Measurements from ENCODE around the gene GPBP1.
"Not testable (repeated sequence)": the region's sequence is repeated elsewhere in the genome, so short reads cannot be mapped to it uniquely, and the experiment has no call there.

GPBP1 gene

DNA sequence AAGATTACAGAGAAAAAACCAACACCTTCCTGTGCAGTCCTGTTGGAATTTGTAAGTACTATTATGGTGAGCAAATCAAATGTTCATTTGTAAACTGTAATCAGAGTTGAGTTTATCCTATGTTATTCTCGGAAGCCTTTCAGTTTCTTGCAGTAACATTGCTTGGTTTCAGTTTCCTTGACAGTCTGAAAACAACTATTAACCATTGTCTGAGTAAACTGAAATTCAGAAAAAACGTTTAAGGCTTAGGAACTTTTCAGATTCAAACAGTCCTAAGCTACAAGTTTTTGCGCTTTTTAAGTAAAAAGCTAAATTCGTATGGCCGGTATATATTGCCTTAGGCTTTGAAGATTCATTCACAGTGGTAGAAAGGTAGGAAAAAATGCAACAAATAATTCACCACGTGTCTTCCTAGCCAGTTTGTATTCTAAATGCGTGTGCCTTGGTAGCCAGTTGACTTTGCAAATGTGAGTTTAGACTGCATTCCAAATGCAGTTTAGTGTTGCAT is 2.5 kb downstream of the GPBP1 start:
- no peak for DNase-seq (ENCODE audit: low read depth in 1 of 2, low spot score in 1 of 2)

DNA sequence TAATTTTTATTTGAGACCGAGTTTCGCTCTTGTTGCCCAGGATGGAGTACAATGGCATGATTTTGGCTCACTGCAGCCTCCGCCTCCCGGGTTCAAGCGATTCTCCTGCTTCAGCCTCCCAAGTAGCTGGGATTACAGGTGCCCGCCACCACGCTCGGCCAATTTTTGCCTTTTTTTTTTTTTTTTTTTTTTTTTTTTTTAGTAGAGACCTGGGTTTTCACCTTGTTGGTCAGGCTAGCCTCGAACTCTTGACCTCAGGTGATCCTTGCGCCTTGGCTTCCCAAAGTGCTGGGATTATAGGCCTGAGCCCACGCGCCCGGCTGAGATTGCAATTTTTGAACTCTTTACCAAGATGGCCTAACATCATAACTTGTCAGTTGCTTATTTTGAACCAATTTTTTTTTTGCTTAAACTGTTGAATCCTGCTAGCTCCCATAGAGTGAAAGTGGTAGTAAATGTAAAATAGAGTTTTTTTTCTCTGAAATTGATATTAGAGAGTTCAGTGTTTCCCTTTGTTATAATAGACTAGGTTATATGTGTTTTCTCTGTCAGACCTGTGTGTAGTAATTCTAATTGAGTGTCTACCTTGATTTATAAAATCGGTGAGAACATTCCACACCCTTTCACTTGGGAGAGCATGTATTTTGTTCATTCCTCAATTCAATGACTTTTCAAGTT is 3.8 kb downstream of the GPBP1 start:
- DNase-seq (ENCODE audit: low read depth in 1 of 2, low spot score in 1 of 2) = no peak

DNA sequence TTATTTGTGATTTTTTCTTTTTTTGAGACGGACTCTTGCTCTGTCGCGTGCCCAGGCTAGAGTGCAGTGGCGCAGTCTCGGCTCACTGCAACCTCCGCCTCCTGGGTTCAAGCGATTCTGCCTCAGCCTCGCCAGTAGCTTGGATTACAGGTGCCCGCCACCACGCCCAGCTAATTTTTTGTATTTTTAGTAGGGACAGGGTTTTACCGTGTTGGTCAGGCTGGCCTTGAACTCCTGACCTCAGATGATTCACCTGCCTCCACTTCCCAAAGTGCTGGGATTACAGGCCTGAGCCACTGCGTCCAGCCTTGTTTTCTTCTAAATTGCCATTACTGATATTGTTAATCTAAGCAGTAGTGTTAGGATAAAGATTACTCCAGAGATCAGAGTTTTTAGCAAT is 4.4 kb downstream of the GPBP1 start:
- not testable (repeated sequence) for DNase-seq (ENCODE audit: low read depth in 1 of 2, low spot score in 1 of 2)

DNA sequence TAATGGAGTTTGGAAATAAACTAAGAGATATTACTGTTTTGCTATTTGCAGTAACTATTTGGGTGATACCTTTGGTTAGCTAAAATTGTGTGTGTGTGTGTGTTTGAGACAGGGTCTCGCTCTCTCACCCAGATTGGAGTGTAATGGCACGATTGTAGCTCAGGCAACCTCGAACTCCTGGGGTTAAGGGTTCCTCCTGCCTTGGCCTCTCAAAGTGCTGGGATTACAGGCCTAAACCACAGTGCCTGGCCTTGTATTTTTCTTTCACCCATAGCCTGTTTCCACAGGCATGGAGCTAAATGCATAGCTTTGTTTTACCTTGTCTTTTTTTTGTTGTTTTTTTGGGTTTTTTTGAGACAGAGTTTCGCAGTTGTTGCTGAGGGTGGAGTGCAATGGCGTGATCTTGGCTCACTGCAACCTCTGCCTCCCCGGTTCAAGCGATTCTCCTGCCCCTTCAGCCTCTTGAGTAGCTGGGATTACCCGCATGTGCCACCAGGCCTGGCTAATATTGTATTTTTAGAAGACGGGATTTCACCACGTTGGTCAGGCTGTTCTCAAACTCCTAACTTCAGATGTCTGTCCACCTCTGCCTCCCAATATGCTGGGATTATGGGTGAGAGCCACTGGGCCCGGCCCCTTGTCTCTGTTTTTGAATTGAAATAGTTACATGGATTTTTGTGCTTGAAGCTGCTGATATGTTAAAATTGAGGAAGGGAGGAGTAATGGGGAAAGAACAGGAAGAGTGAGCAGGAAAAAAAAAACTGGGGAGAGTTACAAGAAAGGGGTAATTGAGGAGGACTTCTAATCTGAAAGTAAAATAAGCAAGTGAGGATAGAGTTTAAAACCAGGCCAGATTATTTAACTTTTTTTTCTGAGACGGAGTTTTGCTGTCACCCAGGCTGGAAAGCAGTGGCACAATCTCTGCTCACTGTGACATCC is 5.7 kb downstream of the GPBP1 start:
- DNase-seq (ENCODE audit: low read depth in 1 of 2, low spot score in 1 of 2) = no peak

DNA sequence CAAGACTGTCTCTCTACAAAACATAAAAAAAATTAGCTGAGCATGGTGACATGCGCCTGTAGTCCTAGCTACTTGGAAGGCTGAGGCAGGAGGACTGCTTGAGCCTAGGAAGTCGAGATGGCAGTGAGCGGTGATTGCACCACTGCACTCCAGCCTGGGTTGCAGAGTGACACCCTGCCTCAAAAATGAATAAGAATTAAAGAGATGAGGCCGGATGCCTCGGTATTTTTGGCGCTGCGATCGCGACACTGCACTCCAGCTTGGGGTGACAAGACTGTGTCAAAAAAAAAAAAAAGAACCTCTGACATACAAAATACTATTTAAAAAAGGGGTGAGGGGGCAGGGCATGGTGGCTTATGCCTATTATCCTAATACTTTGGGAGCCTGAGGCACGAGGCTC is 7.3 kb downstream of the GPBP1 start:
- no peak for DNase-seq (ENCODE audit: low read depth in 1 of 2, low spot score in 1 of 2)

DNA sequence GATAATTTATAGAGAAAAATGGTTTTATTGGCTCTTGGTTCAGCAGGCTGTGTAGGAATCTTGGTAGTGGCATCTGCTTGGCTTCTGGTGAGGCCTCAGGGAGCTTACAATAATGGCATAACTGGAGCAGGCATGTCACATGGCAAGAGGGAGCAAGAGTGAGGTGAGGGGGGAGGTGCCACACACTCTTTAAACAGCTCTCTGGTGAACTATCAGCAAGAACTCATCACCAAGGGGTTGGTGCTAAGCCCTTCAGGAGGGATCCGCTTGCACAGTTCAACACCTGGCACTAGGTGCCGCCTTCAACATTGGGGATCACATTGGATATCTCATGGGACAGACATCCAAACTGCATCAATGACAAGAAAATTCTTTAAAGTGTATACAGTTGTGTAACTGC is 10.5 kb downstream of the GPBP1 start:
- no peak for DNase-seq (ENCODE audit: low read depth in 1 of 2, low spot score in 1 of 2)

DNA sequence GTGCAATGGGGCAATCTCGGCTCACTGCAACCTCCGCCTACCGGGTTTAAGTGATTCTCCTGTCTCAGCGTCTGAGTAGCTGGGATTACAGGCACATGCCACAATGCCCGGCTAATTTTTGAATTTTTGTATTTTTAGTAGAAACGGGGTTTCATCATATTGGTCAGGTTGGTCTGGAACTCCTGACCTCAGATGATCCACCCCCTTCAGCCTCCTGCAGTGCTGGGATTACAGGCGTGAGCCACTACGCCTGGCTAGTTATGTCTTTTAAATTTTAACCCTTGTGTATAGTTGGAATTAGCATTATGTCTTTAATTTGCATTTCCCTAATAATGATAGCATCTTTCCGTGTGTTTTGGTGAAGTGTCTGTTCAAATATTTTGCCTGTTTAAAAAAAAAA is 11.5 kb downstream of the GPBP1 start:
- no peak for DNase-seq (ENCODE audit: low read depth in 1 of 2, low spot score in 1 of 2)

DNA sequence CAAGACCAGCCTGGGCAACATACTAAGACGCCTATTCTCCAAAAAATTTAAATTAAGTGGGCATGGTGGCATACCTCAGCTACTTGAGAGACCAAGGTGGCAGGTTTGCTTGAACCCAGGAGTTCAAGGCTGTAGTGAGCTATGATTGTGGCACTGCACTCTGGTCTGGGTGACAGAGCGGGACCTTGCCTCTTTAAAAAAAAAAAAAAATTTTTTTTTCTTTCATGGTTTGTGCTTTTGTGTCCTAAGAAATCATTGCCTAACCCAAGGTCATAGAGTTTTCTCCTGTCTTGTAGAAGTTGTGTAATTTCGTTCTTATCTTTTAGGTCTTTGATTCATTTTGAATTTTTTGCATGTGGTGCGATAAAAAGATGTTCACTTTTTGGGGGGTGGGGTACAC is 12.3 kb downstream of the GPBP1 start:
- no peak for DNase-seq (ENCODE audit: low read depth in 1 of 2, low spot score in 1 of 2)

DNA sequence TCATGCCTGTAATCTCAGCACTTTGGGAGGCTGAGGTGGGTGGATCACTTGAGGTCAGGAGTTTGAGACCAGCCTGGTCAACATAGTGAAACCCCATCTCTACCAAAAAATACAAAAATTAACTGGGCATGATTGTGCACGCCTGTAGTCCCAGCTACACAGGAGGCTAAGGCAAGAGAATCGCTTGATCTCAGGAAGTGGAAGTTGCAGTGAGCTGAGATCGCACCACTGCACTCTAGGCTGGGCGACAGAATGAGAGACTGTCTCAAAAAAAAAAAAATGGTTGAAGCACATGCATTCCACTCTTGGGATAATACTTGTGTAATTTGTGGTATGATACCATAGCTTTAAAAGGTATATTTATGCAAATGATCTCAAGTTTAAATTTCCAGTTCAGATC is 14.1 kb downstream of the GPBP1 start:
- DNase-seq (ENCODE audit: low read depth in 1 of 2, low spot score in 1 of 2) = not testable (repeated sequence)

DNA sequence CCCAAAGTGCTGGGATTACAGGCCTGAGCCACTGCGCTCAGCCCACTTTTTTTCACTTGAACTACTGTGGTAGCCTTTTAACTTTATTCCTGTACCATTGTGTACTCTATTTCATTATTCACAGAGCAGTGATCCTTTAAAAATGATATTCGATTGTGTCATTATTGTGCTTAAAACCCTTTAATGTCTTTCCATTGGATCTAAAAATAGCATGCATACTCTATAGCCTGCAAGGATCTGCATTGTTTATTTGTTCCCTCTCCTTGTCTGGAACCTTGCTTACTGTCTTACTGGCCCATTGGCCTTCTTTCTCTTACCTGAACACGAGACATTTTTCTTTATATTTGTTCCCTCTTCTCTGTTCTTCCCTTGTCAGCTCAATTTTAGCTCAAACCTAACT is 15.7 kb downstream of the GPBP1 start:
- DNase-seq (ENCODE audit: low read depth in 1 of 2, low spot score in 1 of 2) = no peak

DNA sequence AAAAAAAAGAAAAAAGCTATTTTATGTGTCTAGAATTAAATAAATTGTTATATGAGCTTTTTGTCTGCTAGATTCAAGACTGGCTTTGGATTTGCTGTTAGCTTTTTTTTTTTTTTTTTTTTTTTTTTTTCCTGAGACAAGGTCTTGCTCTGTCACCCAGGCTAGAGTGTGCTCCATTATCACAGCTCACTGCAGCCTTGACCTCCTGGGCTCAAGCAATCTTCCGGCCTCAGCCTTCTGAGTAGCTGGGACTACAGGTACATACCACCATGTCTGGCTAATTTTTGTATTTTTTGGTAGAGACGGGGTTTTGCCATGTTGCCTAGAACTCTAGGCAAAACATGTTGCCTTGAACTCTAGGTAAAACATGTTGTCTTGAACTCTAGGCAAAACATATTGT is 16.7 kb downstream of the GPBP1 start:
- DNase-seq (ENCODE audit: low read depth in 1 of 2, low spot score in 1 of 2) = no peak

DNA sequence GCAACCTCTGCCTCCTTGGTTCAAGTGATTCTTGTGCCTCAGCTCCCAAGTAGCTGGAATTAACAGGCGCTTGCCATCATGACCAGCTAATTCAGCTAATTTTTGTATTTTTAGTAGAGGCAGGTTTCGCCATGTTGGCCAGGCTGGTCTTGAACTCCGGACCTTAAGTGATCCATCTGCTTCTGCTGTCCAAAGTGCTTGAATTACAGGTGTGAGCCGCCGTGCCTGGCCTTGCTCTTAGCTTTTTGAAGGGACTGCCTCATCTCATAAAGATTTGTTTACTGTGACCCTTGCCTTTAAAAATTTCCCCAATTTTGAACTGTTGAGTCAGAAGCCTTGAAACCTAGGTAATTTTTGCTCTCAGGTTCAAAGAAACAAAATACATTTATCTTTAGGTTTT is 17.3 kb downstream of the GPBP1 start:
- DNase-seq (ENCODE audit: low read depth in 1 of 2, low spot score in 1 of 2) = no peak

DNA sequence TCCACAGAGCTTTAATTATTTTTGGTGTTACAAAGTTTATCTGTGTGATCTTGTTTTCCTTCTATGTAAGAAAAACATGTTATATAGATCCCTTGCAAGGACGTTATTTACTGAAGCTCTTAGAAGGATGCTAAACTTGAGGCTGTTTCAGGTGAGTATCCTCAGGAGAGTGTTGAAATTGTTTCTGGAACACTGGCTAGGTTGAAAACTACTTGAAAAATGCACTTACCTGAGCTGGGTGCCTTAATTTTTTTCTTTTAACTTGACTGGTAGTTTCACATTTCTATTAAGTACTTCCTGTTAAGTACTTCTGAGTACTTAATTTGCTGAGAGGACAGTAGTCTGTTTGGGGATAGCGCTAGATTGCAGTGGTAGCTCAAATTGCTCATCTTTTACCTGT is 18.1 kb downstream of the GPBP1 start:
- no peak for DNase-seq (ENCODE audit: low read depth in 1 of 2, low spot score in 1 of 2)

DNA sequence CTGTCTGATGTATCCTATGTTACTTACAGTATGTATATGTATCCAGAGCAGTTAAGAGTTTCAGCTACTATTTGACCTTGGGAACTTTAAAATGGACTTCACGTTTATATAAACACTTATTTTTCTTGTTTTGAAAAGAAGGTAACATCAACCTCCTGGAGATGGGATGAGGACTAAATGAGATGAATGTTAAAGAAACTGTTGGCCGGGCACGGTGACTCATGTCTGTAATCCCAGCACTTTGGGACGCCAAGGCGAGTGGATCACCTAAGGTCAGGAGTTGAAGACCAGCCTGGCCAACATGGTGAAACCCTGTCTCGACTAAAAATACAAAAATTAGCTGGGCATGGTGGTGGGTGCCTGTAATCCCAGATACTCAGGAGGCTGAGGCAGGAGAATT is 19.0 kb downstream of the GPBP1 start:
- DNase-seq (ENCODE audit: low read depth in 1 of 2, low spot score in 1 of 2) = not testable (repeated sequence)

DNA sequence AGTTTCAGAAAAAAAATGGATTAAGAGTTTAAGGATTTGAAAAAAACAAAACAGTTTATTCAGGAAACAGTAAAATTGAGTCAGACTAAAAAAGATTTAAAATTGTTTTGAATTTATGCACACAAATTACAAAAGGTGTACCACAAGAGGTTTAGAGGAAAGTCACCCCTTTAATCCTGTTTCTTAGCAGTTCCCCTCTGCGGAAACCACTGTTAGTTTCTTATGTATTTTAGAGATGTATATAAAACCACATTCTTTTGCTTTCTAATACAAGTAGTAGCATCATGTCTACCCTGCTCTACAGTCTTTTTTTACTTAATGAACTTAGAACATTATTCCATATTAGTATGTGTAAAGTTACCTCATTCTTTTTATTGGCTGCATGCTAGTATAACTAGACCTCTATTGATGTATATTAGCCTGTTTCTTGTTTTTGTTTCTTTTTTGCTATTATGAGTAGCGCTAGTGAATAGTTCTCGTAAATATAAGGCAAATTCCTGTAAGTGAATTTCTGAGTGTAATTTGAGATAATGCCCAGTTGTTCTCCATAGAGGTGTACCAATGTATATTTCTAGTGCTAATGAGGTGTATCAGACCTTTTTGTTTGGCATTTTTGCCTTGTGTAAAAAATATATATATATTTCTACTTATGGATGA is 20.0 kb downstream of the GPBP1 start:
- no peak for DNase-seq (ENCODE audit: low read depth in 1 of 2, low spot score in 1 of 2)

DNA sequence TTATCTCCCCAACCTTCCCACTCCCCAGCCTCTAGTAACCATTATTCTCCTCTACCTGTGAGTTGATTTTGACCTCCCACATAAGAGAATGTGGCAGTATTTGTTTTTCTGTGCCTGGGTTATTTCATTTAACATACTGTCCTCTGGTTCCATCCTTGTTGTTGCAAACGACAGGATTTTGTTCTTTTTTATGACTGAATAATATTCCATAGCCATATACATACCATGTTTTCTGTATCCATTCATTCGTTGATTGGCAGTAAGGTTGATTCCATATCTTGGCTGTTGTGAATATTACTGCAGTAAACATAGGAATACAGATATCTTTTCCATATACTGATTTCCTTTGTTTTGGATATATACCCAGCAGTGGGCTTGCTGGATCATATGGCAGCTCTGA is 20.8 kb downstream of the GPBP1 start:
- no peak for DNase-seq (ENCODE audit: low read depth in 1 of 2, low spot score in 1 of 2)

DNA sequence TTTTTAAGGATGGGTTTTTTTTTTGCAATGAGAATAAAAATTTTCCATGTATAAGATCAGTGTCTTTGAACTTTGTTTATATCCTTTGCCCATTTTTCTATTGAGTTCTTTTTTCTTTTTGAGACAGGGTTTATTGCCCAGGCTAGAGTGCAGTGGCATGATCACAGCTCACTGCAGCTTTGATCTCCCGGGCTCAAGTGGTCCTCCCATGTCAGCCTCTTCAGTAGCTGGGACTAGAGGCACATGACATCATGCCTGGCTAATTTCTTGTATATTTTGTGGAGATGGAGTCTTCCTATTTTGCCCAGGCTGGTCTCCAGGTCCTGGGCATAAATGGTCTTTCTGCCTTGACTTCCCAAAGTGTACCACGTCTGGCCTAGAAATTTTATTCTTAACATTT is 21.2 kb downstream of the GPBP1 start:
- DNase-seq (ENCODE audit: low read depth in 1 of 2, low spot score in 1 of 2) = no peak

DNA sequence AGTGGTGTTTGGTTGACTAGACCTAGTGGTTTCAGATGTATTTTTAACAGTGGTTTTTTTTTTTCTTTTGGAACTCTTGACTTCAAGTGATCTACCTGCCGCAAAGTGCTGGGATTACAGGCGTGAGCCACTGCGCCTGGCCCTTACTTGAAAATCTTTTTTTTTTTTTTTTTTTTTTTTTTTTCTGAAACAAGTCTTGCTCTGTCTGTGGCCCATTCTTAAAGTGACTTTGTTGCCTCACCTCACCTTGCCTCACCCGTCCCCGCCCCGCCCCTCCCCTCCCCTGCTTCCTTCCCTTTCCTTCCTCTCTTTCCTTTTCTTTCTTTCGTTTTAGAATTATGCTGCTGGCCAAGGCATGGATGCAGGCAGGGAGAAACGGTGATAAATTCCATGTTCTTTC is 26.0 kb downstream of the GPBP1 start:
- DNase-seq (ENCODE audit: low read depth in 1 of 2, low spot score in 1 of 2) = no peak

DNA sequence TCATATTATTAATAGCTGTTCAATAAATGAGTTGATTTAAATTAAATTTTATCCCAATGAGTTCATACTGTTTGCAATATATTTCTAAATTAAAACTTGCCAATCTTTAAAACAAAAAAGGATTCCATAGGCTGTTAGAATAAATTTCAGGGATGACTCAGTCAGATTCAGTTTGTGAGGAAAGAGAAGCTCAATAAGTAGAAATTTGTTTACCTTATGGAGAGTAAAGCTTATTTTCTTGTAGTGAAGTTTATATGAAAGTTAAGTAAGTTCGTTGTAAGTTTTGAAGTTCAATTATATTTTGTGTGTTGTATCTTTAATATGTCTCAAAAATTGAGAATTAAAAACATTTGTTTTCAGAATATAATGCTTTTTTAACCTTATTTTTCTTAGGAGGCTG is 29.0 kb downstream of the GPBP1 start:
- no peak for DNase-seq (ENCODE audit: low read depth in 1 of 2, low spot score in 1 of 2)

DNA sequence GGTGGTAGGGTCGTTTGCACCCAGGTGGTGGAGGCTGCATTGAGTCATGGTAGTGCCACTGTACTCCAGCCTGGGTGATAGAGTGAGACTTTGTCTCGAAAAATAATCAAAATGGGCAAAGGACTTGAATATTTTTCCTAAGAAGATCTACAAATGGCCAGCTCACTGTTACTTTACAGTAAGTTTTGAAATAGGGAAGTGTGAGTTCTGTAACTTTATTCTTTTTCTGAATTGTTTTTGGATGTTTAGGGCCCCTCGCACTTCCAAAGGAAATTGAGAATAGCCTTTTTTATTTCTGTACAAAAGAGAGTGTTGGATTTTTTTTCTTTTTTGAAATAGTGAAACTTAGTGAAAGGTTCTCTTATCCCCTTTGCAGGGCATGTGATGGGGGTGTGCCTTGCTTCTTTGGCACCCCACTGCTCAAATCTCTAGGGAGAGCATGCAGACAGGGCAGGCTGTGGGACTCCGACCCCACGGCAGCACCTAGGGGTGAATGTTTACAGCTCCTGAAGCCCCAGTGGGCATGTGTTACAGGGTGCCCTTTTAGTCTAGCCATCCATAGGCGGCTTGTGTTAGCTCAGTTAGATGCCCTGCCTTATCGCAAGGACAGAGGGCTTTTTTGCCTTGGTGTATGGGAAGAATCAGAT is 33.3 kb downstream of the GPBP1 start:
- no peak for DNase-seq (ENCODE audit: low read depth in 1 of 2, low spot score in 1 of 2)

DNA sequence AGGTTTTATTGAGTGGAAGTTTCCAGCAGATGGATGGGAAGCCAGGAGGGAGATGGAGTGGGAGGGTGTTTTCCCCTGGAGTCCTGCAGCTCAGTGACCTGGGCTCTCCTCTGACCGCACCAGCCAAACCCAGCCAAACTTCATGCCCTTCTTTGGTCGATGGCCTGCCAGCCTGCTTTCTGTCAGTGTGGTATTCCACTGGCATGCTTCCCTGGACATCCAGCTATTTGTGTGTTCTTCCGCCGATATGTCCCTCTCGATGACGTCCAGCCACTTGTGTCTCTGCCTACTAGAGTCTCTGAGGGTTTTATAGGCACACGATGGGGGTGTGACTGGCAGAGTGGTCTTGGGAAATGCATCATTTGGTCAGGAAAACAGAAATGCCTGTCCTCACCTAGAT is 33.8 kb downstream of the GPBP1 start:
- no peak for DNase-seq (ENCODE audit: low read depth in 1 of 2, low spot score in 1 of 2)

Measured in activated T-helper 1 cell treated with anti-CD3 and anti-CD28 coated beads, Interleukin-2, amount 50 U/mL, for 16 hours (primary cell).